Smooth muscle cell of the brain vasculature (primary cell): ENCODE data around the gene GSE1.

ENCODE experiments used
- DNase-seq: peaks from one replicate; pipeline ENCODE4 v3.0.0-alpha.2; 2012; ENCODE audit warnings: low read depth, low spot score

GSE1 gene

DNA sequence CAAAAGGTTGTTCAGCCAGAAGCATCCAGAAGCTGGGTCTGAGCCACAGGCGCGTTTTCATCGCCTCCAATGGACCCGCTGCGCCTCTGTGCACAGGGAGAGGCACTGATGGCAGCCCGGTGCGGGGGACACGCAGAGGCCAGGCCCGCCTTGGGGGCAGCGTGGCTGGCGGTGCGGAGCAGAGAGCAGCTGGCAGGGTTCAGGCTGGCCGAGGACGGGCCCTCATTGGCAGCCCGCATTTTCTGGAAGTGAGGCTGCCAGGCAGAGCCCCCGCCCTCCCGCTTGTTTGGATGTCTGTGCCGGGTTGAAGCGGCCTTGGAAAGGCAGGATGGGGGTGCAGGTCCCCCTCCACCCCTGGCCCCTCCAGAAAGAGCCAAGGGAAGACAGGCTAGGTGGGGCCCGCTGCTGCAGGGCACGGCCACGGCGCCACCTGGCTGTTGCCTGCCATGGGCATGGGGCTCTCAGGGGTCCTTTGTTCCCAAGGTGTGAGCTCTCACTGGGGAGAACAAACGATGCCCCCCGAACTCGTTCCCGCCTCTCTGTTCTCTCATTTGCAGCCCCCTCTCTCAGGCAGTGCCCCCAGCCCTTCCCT, 18.8 kb downstream of the GSE1 start:
- DNase-seq: no peak

DNA sequence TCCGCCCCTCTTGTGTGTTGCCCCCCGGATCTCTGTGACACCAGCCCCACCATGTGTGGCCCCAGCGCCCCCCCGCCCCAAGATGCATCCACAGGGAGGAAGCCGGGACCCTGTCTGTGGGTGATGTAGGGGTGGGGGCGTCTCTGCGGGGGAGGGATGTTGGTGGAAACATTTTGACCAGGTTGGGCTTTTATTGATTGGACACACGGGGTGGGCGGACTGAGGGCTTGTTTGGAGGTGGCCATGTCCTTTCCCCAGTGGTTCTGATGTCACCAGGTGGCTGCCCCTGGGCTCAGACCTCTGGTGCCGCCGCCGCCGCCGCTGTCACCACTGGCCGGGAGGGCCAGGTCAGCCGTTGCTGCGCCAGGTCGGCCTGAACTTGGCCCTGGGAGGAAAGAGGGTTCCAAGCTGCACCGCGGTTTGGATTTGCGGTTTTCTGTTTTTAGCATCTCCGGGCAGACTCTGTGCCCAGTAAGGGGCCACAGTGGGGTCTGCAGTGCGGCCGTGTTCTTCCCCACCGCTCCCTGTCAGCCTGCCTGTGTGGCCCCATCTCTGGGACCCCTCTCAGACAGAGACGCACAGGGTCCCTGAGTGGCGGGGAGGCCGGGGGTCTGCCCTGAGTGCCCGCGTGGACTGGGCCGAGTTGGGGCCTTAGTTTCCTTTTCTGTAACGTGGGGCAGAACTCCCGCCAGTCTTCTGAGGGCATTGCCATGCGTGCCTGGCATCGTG, 19.8 kb downstream of the GSE1 start:
- no peak for DNase-seq

- no peak for DNase-seq
These were observed 20.3 kb downstream of the GSE1 start for GRCh38 chr16:85633438-85633743.

DNA sequence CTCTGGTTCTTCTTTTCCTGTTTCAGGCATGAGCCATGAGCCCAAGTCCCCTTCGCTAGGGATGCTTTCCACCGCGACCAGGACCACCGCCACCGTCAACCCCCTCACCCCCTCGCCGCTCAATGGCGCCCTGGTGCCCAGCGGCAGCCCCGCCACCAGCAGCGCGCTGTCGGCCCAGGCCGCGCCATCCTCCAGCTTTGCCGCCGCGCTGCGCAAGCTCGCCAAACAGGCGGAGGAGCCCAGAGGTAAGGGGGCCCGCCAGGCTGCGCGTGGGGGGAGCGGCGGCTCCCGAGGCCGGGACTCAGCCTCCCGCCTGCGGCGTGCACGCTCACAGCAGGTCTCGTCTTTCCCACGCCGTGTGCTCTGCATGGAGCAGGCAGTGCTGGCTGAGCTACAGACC, 20.8 kb downstream of the GSE1 start:
- DNase-seq: no peak

- no peak for DNase-seq
These were observed 21.8 kb downstream of the GSE1 start for GRCh38 chr16:85634747-85635544.

- no peak for DNase-seq
These were observed 22.5 kb downstream of the GSE1 start for GRCh38 chr16:85635545-85636140.

GRCh38 chr16:85636234-85636812, 23.2 kb downstream of the GSE1 start:
- DNase-seq: no peak

- no peak for DNase-seq
These were observed 24.1 kb downstream of the GSE1 start for GRCh38 chr16:85637061-85637807.

GRCh38 chr16:85637808-85638647, 24.9 kb downstream of the GSE1 start:
- no peak for DNase-seq

- no peak for DNase-seq
These were observed 25.7 kb downstream of the GSE1 start for GRCh38 chr16:85638695-85639409.

GRCh38 chr16:85639529-85640253, 26.6 kb downstream of the GSE1 start:
- DNase-seq: no peak

- no peak for DNase-seq
These were observed 27.1 kb downstream of the GSE1 start for GRCh38 chr16:85640254-85640558.

GRCh38 chr16:85640585-85640984, 27.5 kb downstream of the GSE1 start:
- DNase-seq: no peak

GRCh38 chr16:85641305-85641704, 28.2 kb downstream of the GSE1 start:
- no peak for DNase-seq

DNA sequence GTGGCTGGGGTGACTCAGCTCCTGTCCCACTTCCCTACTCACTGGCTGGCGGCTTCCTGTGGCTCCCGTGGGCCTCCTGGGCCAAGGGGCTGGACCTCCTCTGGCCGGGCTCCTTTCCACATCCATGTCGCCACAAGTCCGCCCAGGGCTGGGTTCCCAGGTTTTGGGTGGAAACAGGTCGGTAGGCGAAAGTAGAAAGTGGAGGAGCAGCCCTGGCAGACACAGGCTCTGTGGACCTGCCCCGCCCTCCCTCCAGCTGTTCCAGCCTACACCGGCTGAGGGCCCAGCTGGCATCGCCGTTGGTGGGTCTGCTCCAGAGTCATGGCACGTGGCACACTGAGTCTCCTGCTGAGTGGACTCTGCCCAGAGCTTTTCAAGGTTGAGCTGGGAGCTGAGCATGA, 28.7 kb downstream of the GSE1 start:
- DNase-seq: no peak

DNA sequence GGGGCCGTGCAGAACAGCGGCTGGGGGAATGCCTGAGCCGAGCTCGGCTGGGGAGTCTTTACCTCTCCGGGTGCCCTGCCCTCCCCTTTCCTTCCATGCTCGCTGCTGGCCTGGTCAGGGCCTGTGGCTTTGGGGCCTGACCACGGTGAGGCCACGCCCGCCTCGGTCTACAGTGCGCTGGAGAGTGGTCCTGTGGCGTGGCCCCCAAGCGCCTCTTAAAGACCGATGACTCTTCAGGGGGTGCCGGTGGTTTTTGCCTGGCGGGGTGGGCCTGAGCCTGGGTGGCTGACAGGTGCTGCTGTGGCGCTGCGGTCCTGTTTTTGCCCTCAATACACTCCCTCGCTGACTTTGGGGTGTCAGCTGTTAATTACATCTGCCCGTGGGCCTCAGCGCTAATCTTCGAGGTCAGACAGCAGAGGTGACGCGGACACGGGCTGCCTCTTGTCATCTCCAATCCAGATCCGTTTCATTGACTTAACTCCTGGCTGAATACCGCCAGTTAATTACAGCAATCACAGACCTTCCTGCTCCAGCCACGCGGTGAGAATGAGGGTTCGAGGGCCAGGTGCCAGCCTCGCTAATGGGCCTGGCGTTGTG, 29.7 kb downstream of the GSE1 start:
- no peak for DNase-seq

DNA sequence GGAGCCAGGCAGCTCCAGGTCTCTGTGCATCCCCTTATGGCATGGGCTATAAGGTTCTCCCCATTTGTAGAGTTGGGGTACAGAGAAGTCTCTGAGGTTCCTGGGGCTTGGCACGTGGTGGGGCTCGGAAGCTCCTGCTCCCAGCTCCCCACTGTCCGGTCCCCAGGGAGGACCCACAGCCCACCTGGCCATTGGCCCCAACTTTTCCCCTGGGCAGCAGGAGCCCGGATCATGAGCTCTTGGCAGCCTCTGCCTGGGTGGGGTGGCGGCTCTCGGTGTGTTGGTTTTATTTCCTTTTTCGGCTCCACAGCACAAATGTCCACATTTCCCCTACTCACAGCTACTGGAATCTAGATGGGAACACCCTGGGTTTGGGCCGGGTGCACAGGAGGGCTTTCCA, 30.5 kb downstream of the GSE1 start:
- no peak for DNase-seq

GRCh38 chr16:85644093-85644712, 31.1 kb downstream of the GSE1 start:
- DNase-seq: no peak
